GM12891 (cell line): ENCODE measurements around the gene LPIN2.

Source experiments
- POLR2A ChIP-seq: IDR thresholded peaks from 2 replicates; pipeline ENCODE4 v1.6.1; 2011; ENCODE audit warnings: low read depth, low read length, control low read depth
- POLR2AphosphoS5 ChIP-seq: IDR thresholded peaks from 2 replicates; pipeline ENCODE4 v1.6.1; 2011; ENCODE audit warnings: low read depth, low read length, control low read depth
- TAF1 ChIP-seq: IDR thresholded peaks from 2 replicates; pipeline ENCODE4 v1.6.1; 2011; ENCODE audit warnings: low read depth, low read length, control low read depth

- no peak for TF ChIP-seq POLR2AphosphoS5
- TF ChIP-seq TAF1, result no peak
- no peak for TF ChIP-seq POLR2A
Measured at GRCh38 chr18:3058328-3059191, 45.6 kb upstream of the LPIN2 start.
